K562 (cell line): ENCODE data around the gene AIG1.

Experiments used
- FOXP1 ChIP-seq: sonication (generic); formaldehyde crosslinking; IDR thresholded peaks from 2 replicates; pipeline ENCODE4 v1.8.0; 2022; ENCODE audit warnings: mild to moderate bottlenecking, missing genetic modification reagents
- MCM5 ChIP-seq: fragments of 450-650 bp; IDR thresholded peaks from 2 replicates; pipeline ENCODE4 v1.6.1; 2016; ENCODE audit warnings: low read depth
- MXD1 ChIP-seq: fragments of 250-450 bp; sonication (Bioruptor Pico); IDR thresholded peaks from 2 replicates; pipeline ENCODE4 v1.8.0; 2021; ENCODE audit warnings: borderline replicate concordance, mild to moderate bottlenecking, moderate library complexity; ENCODE audit not compliant: poor library complexity, severe bottlenecking
- RUNX1 ChIP-seq: sonication (generic); IDR thresholded peaks from 2 replicates; pipeline ENCODE4 v1.6.1; 2016; ENCODE audit warnings: antibody characterized with exemption, low read depth
- TEAD4 ChIP-seq, 2 experiments: sonication (generic) in 1 of 2; formaldehyde crosslinking in 1 of 2; IDR thresholded peaks; 2 replicates each; pipeline versions ENCODE4 v1.6.1 to v1.8.0; 2012 to 2022; ENCODE audit warnings: borderline replicate concordance in 1 of 2, inconsistent platforms in 1 of 2, low read length in 1 of 2, mild to moderate bottlenecking in 1 of 2, missing genetic modification reagents in 1 of 2
- ZNF134 ChIP-seq: fragments of 250-450 bp; sonication (Bioruptor Pico); conservative IDR thresholded peaks from 2 replicates; pipeline ENCODE4 v1.4.0; 2020

DNA sequence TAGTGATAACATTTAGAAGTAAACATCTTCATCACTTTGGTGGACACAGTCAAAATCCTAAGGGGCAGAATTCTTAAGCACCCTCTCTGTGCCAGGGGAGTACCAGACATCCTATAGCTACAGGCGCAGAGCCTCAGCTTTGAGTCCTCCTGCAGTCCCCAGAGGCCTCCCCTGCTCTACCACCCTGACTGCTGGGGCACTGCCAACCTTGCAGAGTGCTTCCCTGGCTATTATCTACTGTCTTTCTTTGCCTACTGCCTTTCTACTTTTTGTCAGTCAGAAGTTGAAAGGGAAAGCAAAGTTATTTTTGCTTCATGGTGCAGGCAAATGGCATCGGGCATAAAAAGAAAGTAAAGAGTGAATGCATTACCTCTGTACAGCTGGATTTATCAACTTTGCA is 80.1 kb downstream of the AIG1 start:
- TF ChIP-seq MCM5 = no peak
- no peak for TF ChIP-seq TEAD4 (IDR thresholded peaks at IDR 0.05; ENCODE audit: low read length)
- TF ChIP-seq TEAD4 (CRISPR knock-in tag; IDR thresholded peaks at IDR 0.05; ENCODE audit: borderline replicate concordance) = no peak
- TF ChIP-seq RUNX1 = no peak
- TF ChIP-seq ZNF134 (CRISPR knock-in tag) = no peak
- TF ChIP-seq MXD1 (CRISPR knock-in tag) = no peak
- TF ChIP-seq FOXP1 (CRISPR knock-in tag) = no peak
